Measurements from ENCODE around the gene IGFL2.
"Not testable (repeated sequence)": the region's sequence is repeated elsewhere in the genome, so short reads cannot be mapped to it uniquely, and the experiment has no call there.

IGFL2 gene

DNA sequence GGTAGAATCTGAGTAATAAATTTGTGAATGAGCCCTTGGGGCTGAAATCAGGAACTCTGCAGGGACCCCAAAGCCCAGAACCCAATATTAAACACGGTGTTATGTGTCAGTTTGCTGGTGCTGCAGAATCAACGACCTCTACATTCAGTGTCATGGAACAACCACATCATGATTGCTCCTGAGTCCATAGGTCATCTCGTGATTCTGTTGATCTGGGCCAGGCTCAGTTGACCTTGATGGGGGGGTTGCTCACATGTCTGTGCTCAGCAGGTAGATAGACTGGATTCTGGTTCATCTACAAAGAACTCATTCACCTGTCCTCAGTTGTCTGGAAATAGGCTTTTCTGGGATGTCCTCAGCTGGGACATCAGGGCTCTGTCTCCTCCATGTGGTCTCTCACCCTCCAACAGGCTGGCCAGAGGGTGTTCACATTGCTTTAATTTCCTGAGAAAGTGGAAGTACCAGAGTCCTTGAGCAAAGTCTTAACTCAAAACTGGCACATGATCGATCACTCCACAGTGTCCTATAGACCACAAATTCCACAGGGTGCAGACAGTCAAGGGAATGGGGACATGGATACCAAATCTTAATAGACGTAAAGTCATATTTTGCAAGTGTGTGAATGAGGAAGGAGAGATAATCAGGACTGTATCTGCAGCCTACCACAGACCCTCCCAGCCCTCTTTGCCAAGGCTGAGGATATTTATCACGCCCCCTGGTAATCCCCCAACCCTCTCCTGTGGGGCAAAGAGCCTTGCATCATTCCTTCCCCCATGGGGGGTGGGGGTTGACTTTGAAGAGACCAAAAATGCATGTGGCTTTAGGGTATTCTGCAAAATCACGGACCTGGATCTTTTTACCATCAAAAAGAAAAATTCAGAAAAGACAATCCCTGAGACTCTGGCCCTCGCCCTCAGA is 42.2 kb downstream of the IGFL2 start:
- FAIRE-seq, result no peak
- DNase-seq (ENCODE audit: low spot score), result no peak

DNA sequence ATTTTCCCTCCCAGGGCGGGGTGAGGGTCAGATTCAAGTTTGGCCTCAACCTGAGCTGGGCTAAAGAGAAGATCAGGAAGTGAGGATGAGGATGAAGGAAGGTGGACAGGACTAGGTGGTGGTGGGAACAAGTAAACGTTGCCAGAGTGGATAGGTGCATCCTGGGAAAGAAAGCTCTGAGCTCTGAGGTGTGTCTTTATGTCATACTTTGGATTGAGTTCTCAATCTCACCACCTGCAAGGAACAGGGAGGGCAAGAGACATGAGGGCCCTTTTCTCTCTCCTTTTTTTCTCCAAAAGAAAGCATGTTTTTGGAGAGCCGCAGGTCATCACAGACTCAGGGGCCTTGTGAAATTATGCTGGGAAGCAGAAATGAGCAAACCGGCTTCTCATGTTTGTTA is 43.3 kb downstream of the IGFL2 start:
- FAIRE-seq (no peak), DNase-seq (ENCODE audit: low spot score) (no peak)

DNA sequence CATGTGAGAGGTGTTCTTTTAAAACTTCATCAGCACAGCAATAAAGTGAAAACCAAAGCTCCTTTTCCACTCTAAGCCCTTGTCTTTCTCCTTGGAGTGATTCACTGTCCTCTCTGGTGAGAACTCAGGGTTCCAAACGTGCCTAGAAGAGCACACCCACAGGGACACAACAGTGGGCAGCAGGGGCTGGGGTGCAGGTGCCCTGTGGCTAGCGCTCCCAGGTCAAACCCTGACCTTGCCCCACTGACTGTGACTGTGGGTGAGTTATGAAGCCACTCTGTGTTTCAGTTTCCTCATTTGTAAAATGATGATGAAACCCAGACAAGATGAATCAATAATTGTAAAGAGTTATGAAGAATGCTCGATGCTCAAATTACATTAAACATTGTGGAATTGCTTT is 43.9 kb downstream of the IGFL2 start:
- DNase-seq (ENCODE audit: low spot score) (no peak), FAIRE-seq (no peak)

DNA sequence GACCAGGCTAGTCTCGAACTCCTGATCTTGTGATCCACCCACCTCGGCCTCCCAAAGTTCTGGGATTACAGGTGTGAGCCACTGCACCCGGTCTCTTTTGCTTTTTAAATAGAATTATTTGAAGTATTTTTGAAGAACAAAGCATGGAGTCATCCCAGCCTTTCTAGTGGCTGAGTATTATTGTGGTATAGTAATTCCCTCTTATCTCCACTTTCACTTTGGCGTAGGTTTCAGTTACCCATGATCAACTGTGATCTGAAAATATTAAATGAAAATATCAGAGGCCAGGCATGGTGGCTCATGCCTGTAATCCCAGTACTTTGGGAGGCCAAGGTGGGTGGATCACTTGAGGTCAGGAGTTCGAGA is 44.6 kb downstream of the IGFL2 start:
- not testable (repeated sequence) for FAIRE-seq; DNase-seq (ENCODE audit: low spot score)

DNA sequence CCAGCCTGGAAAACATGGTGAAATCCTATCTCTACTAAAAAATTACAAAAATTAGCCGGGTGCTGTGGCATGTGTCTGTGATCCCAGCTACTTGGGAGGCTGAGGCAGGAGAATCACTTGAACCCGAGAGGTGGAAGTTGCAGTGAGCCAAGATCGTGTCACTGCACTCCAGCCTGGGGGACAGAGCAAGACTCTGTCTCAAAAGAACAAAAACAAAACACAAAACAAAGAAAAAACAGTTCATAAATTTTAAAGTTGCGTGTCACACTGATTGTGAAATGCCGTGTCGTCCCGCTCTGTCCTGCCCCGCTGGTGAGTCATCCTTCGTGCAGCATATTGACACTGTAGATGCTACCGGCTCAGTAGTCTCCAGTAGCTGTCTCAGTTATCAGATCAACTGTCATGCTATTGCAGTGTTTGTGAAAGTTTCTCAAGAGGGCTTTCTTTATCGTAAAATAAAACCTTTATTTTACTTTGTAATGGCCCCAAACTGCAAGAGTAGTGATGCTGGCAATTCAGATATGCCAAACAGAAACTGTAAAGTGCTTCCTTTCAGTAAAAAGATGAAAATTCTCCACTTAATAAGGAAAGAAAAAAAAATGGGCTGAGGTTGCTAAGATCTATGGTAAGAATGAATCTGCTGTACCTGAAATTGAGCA is 45.1 kb downstream of the IGFL2 start:
- FAIRE-seq, result peak; percentile 70
- DNase-seq (ENCODE audit: low spot score), result peak; percentile 56

DNA sequence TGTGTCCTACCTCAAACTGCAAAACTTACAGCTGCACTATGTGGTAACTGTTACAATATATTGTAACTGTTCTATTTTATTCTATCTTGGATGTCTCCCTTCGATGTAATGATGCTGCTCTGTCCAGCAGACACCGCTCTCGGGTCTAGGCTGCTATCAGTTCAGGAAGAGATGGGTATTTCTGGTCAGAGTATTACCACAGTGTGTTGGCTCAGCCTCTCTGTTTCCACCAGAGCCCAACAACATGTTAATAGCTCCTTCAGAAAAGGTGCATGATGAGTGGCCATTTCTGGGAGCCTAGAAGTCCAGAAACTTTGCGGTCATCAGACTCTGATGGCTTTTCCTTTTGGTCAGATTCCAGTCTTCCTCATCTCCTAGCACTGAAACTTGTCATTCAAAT is 45.6 kb downstream of the IGFL2 start:
- DNase-seq (ENCODE audit: low spot score) (no peak), FAIRE-seq (no peak)

DNA sequence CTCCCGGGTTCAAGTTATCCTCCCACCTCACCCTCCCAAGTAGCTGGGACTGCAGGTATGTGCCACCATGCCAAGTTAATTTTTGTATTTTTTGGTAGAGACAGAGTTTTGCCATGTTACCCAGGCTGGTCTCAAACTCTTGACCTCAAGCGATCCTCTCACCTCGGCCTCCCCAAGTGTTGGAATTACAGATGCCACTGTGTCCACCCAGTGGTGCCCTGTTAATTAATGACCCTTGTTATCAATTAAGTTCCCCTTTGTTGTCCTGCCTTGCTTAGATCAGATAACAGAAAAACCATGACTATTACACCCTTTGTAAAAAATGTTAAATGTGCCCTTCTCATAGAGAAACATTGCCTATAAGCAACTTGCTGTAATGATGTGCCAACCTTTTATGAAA is 47.1 kb downstream of the IGFL2 start:
- DNase-seq (ENCODE audit: low spot score) (no peak), FAIRE-seq (no peak)

DNA sequence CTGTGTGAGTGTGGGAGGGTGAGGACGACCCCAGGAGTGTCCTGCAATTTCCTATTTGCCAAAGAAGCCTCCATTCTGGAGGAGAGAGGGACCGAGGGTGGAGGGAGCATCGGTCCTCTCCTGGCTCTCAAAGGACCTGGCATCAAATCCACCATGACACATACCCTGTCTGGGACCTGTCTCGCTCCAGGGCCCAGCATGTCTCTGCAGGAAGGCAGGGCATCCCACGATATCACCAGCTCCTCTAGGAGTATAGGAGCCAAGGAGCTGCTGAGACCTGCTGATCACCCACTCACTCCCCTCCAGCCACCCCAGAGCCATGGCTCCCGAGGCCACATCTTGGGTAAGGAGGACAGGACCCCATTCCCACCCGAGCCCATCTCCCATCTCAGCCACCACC is 47.9 kb downstream of the IGFL2 start:
- FAIRE-seq; DNase-seq (ENCODE audit: low spot score): not testable (repeated sequence)

DNA sequence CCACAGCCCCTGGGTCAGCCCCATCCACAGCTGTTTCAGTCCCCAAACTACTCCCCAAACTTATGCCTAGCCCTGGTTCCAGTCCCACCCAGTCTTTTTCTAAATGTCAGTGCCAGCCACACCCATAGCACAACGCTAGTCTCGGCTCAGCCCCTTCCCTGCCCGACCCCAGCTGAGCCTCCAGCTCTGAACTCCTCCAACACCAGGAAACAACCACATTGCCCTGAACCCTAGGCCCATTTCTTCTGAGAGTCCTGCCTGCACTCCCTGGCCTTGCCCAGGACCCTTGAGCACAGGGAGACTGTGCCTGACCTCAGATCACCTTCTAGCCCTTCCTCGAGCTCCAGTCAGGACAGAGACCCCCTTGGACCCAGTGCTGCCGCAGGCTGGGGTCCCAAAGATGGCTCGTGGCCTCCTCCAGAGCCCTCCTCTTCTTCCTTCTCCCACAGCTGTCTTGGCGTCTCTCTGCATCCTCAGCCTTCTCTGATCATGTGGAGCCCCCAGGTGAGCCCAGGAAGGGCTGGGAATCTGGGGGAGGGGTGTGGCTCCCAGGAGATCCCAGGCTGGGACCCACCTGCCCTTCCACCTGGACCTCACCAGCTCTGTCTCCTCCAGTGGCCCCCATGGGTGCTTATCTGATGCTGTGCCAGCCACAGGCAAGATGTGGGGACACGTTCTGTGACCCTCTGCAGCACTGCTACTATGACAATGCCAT is 48.5 kb downstream of the IGFL2 start:
- FAIRE-seq (no peak), DNase-seq (ENCODE audit: low spot score) (no peak)

DNA sequence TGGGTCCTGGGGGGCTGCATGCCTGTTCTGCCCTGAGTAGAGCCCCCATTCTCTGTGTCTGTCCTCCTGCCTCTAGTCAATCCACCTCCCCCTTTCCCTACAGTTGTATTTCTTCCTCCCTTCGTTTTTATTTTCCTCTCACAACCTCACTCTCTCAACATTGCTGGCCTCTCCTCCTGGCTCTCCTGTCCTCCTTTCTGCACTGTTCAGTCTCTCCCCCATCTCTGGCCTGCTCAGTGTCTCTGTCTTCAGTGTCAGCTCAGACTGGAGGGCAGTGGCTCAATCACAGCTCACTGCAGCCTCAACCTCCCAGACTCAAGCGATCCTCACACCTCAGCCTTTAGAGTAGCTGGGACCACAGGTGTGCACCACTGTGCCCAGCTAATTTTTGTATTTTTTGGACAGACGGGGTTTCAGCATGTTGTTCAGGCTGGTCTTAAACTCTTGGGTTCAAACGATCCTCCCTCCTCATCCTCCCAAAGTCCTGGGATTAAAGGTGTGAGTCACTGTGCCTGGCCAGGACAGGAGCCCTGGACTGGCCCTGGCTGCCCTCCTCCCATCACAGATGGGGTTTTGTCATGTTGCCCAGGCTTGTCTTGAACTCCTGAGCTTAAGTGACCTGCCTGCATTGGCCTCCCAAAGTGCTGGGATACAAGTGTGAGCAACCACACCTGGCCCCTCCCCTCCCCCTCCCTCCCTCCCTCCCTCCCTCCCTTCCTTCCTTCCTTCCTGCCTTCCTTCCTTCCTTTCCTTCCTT is 49.5 kb downstream of the IGFL2 start:
- DNase-seq (ENCODE audit: low spot score) (peak; percentile 13), FAIRE-seq (no peak)

DNA sequence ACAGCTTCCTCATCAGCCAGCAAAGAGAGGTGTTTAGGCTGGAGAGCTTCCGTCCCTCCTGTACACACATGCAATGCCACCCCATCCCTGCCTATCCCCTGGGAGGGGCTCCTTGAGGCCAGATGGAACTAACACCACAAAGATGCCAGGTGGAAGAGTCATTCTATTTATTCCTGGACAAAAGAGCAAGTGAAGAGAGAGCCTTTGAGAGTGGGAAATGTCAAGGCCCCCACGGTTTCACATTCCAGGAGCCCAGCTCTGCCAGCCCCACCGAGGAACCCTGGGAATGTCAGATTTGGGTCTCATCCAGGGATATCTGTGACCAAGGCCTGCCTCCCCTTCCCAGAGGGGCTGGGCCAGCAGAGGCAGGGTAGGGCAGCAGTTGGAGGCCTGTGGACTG is 50.7 kb downstream of the IGFL2 start:
- DNase-seq (ENCODE audit: low spot score), result peak; percentile 59
- peak; percentile 76 for FAIRE-seq

DNA sequence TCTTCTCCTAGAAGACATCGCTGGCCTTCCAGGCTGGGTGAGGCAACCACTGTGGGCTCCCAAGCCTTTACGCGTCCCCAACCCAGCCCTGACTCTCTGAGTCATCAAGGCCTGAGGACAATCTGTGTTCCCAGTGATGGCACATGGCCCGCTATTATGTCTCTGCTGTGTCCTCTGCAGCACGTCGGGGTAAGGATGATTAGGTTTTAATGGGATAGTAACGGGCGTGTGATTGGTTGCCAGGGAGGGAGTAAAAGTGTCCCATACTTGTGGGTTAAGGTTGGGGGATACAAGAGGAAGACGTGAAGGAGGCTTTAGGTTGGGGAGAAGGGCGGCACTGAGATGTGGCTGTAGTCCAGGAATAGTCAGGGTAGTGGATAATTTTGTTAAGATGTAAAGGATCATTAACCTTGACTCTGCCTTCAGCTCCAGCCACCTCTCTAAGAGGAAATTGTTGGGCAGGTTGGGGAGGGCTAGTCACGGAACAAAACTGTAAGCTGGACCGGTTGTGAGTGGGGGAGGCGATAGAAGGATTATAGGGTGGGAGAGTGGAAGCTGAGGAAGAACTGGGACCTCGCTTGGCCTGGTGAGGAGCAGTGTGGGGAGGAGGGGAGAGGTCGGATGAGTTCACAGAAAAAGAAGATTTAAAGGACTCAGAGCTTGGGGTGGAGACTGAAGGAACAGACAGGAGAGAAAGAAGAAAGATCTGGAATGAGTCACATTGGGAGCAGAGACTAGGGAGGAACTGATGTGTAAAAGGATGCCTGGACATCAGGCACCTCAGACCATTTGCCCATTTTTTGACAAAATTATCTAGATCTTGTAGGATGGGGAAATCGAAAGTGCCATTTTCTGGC is 53.6 kb downstream of the IGFL2 start:
- DNase-seq (ENCODE audit: low spot score), result peak; percentile 75
- peak; percentile 86 for FAIRE-seq

DNA sequence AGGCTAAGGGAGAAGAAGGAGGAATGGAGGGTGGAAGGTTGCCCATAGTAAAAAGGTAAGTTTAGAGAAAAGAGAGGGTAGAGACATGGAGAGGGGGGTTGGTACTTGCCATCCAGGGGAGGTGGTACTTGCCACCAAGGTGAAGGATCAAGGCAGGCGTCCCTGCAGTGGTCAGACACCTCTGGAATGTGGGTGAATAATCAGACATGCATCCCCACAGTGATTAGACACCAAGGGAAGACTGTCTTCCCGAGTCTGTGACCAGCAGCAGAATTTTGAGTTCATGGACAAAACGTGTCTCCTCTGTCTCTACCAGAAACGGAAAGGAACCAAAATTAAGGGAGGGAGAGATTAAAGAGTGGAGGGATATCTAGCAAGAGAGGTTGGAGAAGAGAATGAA is 54.4 kb downstream of the IGFL2 start:
- no peak for DNase-seq (ENCODE audit: low spot score)
- FAIRE-seq, result peak; percentile 16

DNA sequence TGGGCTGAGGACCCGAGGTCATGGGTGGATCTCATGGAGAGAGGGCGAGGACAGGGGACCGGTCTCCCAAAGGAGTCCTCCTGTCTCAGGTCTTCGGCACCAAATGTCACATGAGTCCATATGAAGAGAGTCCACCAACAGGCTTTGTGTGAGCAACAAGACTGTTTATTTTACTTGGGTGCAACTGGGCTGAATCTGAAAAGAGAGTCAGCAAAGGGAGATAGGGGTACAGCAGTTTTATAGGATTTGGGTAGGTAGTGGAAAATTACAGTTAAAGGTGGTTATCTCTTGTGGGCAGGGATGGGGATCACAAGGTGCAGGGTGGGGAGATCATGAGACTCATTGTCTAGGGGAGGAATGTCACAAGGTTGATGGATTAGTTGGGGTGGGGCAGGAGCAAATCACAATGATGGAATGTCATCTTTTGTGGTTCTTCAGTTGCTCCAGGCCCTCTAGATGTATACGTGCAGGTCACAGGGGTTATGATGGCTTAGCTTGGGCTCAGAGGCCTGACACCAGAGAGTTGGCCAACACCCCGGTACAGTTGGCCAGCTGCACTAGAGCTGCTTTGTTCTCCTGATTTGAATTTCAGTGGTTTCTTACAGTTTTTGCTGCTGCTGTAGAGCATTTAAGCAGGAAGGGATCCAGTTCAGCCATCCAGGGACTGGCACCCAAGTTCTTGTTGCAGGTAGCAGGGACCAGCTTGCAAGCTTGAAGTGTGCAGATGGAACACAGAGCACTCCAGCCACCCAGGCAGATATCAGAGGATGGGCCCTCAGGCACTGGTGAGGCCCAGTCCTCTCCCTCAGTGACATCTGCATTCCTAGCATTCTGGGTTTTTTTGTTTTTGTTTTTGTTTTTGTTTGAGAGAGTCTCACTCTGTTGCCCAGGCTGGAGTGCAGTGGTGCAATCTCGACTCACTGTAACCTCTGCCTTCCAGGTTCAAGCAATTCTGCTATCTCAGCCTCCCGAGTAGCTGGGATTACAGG is 55.1 kb downstream of the IGFL2 start:
- DNase-seq (ENCODE audit: low spot score) (peak; percentile 43), FAIRE-seq (peak; percentile 36)

DNA sequence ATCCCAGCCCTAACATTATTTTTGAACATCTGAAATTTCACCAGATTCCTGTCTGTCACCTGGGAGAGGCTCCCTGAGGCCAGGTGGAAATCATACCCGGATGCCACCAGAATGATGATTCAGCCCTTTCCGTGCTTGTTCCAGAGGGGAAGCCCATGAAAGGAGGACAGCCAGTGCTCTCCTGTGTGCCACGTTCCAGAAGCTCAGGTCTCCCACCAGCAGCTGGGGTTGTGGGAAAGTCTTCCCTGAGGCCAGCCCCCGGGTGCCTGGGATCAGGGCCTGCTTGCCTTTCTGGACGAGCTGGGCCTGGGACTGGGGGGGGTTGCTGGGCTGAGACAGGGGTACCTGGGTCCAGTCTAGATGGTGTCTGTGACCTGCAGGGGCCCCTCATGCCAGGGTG is 56.0 kb downstream of the IGFL2 start:
- DNase-seq (ENCODE audit: low spot score) (no peak), FAIRE-seq (no peak)

DNA sequence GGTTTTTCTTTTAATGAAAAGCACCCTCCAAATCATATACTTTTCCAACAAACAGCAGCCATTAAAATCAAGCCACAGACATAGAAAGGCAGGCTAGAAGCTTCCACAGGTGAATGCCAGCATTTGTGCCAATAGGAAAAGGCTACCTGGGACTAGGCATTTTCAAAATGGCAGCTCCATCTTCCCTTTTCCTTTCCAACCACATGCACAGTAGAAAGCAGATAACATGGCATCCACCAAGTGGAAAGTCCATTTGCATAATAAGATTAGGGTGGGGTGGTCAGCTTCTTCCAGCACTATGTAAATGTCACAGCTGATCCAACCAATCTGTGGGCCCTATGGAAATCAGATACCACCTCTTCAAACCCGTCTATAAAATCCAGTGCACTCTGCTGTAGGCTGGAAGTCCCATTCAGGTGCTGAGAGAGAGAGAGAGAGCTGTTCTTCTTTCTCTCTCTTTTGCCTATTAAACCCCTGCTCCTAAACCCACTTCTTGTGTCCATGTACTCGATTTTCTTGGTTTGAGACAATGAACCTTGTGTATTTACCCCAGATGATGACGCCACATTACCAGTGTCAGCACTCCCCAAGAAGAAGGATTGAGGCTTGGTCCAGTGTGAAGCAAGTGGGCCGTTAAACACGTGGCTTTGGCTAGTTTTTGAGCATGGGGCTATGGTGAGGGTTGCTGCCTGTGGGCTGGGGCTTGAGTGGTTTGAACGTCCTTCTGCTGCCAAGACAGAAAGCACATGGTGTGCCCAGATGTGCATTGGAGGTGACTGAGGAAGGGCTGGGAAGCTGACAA is 57.3 kb downstream of the IGFL2 start:
- DNase-seq (ENCODE audit: low spot score), result no peak
- no peak for FAIRE-seq

DNA sequence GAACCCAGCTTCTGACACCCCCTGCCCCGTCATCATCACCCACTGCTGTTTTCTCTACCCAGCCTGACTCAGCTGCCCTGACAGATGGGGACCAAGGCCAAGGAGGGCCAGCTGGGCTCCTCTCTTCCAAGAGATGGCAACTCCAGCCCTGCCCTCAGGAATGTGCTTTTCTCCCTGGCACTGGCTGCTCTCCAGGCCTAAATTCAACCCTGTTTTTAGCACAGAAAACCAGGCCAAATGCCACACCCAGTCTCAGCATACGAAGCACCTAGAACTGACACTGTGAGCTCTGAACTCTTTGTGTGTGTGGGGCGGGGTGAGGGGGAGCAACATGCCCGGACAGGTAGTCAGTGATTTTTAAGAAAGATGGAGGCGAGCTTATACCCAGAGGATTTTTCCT is 58.1 kb downstream of the IGFL2 start:
- DNase-seq (ENCODE audit: low spot score) (no peak), FAIRE-seq (no peak)

DNA sequence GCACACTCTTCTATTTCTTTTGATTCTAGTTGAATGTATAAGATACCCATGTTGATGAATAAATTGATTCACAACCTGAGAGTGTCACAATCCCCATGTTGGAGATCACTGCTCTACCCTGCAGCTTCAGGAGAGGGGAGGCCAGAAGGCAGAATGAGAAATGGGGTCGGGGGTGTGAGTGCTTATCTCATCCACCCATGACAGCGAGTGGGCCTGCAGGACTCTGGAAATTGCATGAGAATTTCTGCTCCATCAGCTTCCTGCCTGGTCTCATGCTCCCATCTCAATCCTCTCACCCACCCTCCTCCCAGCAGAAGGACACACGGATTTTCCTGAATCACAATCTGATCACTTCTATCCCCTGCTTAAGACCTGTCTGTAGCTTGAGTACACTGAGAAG is 58.6 kb downstream of the IGFL2 start:
- no peak for FAIRE-seq
- no peak for DNase-seq (ENCODE audit: low spot score)
